ENCODE measurements around the gene CCDC12.
"Not testable (repeated sequence)": the region's sequence is repeated elsewhere in the genome, so short reads cannot be mapped to it uniquely, and the experiment has no call there.

The CCDC12 gene

DNA sequence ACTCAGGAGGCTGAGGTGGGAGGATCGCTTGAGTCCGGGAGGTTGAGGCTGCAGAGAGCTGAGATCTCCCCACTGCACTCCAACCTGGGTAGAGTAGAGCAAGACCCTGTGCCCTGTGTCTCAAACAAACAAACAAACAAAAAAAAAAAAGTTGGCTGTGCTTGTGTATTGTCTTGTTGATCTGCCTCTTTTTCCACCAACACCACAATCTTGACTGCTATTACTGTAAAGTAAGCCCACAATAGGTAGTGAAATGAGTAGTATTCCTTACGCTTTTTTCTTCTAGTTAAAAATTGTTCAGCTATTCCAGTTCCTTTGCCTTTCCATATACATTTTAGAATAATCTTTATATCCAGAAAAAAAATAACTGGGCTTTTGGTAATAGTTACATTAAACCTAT is 63.6 kb downstream of the CCDC12 start:
- Histone ChIP-seq H2BK12ac (ENCODE audit: low read length in 2 of 2) (no peak overlapping the region), H3K27ac (ENCODE audit: low read length, poor library complexity, severe bottlenecking) (no peak overlapping the region)
- 100% methylated on average over 2 of the region's 3 CpGs for WGBS

DNA sequence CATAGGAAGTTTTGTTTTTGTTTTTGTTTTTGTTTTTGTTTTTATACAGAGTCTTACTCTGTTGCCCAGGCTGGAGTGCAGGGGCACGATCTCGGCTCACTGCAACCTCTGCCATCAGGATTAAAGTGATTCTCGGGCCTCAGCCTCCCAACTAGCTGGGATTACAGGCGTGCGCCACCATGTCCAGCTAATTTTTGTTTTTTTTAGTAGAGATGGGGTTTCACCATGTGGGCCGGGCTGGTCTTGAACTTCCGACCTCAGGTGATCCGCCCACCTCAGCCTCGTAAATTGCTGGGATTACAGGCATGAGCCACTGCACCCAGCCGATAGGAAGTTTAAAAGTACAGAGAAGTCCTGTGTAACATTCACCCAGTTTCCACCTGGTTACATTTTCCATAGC is 65.6 kb downstream of the CCDC12 start:
- H4K91ac ChIP-seq (ENCODE audit: low read length); H2AFZ ChIP-seq (ENCODE audit: low read depth, low read length); H3K14ac ChIP-seq (ENCODE audit: low read length in 2 of 2); H2BK12ac ChIP-seq (ENCODE audit: low read length in 2 of 2); H3K23ac ChIP-seq (ENCODE audit: low read length in 2 of 2); DNase-seq; H2BK15ac ChIP-seq (ENCODE audit: low read depth, poor library complexity, severe bottlenecking); H2BK120ac ChIP-seq (ENCODE audit: low read depth, low read length); H3K27ac ChIP-seq (ENCODE audit: low read length, poor library complexity, severe bottlenecking); H3K9me3 ChIP-seq (ENCODE audit: control insufficient read depth, low read length); H4K8ac ChIP-seq (ENCODE audit: low read length); H3K27me3 ChIP-seq (ENCODE audit: control insufficient read depth in 1 of 2, insufficient read depth in 1 of 2, low read length in 2 of 2); H3K9ac ChIP-seq (ENCODE audit: low read length); H2AK5ac ChIP-seq (ENCODE audit: low read length, severe bottlenecking); H3K4me3 ChIP-seq (ENCODE audit: insufficient read depth in 1 of 2, low read depth in 1 of 2, low read length in 2 of 2); H3K18ac ChIP-seq (ENCODE audit: low read depth in 1 of 2, low read length in 2 of 2); H3K36me3 ChIP-seq (ENCODE audit: control insufficient read depth in 1 of 2, insufficient read depth in 2 of 2, low read depth in 1 of 2, low read length in 2 of 2); H3K79me1 ChIP-seq (replicated peaks; ENCODE audit: low read length, poor library complexity, severe bottlenecking); H3K4ac ChIP-seq (ENCODE audit: low read depth in 1 of 2, low read length in 2 of 2); H3K4me2 ChIP-seq (ENCODE audit: low read length, poor library complexity, severe bottlenecking); H2BK5ac ChIP-seq (ENCODE audit: low read depth, low read length, poor library complexity, severe bottlenecking): not testable (repeated sequence)
- peaks cover 18% of the 10 kb centered on the region for H3K4me1 ChIP-seq (ENCODE audit: control insufficient read depth, insufficient read depth, low read depth, low read length)
- WGBS, result 95% methylated on average over 10 of the region's 10 CpGs

More for the DNA sequence above, 63.6 kb downstream of the CCDC12 start:
- peaks cover 9% of the 10 kb centered on the region for H3K9me3 ChIP-seq (ENCODE audit: control insufficient read depth, low read length)
- peaks cover 18% of the 10 kb centered on the region for H3K4me1 ChIP-seq (ENCODE audit: control insufficient read depth, insufficient read depth, low read depth, low read length)
- H3K4me2 ChIP-seq (ENCODE audit: low read length, poor library complexity, severe bottlenecking), result no peak overlapping the region
- DNase-seq, result no peak
- no peak overlapping the region for H3K4me3 ChIP-seq (ENCODE audit: insufficient read depth in 1 of 2, low read depth in 1 of 2, low read length in 2 of 2)
- no peak overlapping the region for H4K91ac ChIP-seq (ENCODE audit: low read length)
- no peak overlapping the region for H2AK5ac ChIP-seq (ENCODE audit: low read length, severe bottlenecking)
- no peak overlapping the region for H3K9ac ChIP-seq (ENCODE audit: low read length)
- H2BK5ac ChIP-seq (ENCODE audit: low read depth, low read length, poor library complexity, severe bottlenecking), result no peak overlapping the region
- no peaks in the 10 kb centered on the region for H3K27me3 ChIP-seq (ENCODE audit: control insufficient read depth in 1 of 2, insufficient read depth in 1 of 2, low read length in 2 of 2)
- peaks cover 6 to 27% of the 10 kb centered on the region in 2 experiments for H3K36me3 ChIP-seq (ENCODE audit: control insufficient read depth in 1 of 2, insufficient read depth in 2 of 2, low read depth in 1 of 2, low read length in 2 of 2)
- no peak overlapping the region for H3K4ac ChIP-seq (ENCODE audit: low read depth in 1 of 2, low read length in 2 of 2)
- no peak overlapping the region for H3K18ac ChIP-seq (ENCODE audit: low read depth in 1 of 2, low read length in 2 of 2)
- H2AFZ ChIP-seq (ENCODE audit: low read depth, low read length), result no peak overlapping the region
- no peak overlapping the region for H3K23ac ChIP-seq (ENCODE audit: low read length in 2 of 2)
- no peak overlapping the region for H4K8ac ChIP-seq (ENCODE audit: low read length)
- H2BK120ac ChIP-seq (ENCODE audit: low read depth, low read length), result no peak overlapping the region
- H3K14ac ChIP-seq (ENCODE audit: low read length in 2 of 2), result no peak overlapping the region
- peaks cover 1% of the 10 kb centered on the region for H3K79me1 ChIP-seq (replicated peaks; ENCODE audit: low read length, poor library complexity, severe bottlenecking)
- H2BK15ac ChIP-seq (ENCODE audit: low read depth, poor library complexity, severe bottlenecking), result no peak overlapping the region

GRCh38 chr3:46910166-46910760 is 66.3 kb downstream of the CCDC12 start:
- Histone ChIP-seq H2AFZ (ENCODE audit: low read depth, low read length) (no peak overlapping the region), H3K14ac (ENCODE audit: low read length in 2 of 2) (peak overlapping the region in 1 of 2 experiments; percentile 7), H2AK5ac (ENCODE audit: low read length, severe bottlenecking) (peak overlapping the region; percentile 46), H3K36me3 (ENCODE audit: control insufficient read depth in 1 of 2, insufficient read depth in 2 of 2, low read depth in 1 of 2, low read length in 2 of 2) (peaks cover 0 to 3% of the 10 kb centered on the region in 2 experiments), H2BK120ac (ENCODE audit: low read depth, low read length) (no peak overlapping the region), H3K4me3 (ENCODE audit: insufficient read depth in 1 of 2, low read depth in 1 of 2, low read length in 2 of 2) (no peak overlapping the region), H4K91ac (ENCODE audit: low read length) (peak overlapping the region; percentile 21), H2BK5ac (ENCODE audit: low read depth, low read length, poor library complexity, severe bottlenecking) (no peak overlapping the region), H3K27ac (ENCODE audit: low read length, poor library complexity, severe bottlenecking) (no peak overlapping the region), H3K27me3 (ENCODE audit: control insufficient read depth in 1 of 2, insufficient read depth in 1 of 2, low read length in 2 of 2) (peaks cover 0 to 11% of the 10 kb centered on the region in 2 experiments), H4K8ac (ENCODE audit: low read length) (no peak overlapping the region), H2BK12ac (ENCODE audit: low read length in 2 of 2) (no peak overlapping the region), H3K4me1 (ENCODE audit: control insufficient read depth, insufficient read depth, low read depth, low read length) (peaks cover 18% of the 10 kb centered on the region), H3K4ac (ENCODE audit: low read depth in 1 of 2, low read length in 2 of 2) (no peak overlapping the region), H3K18ac (ENCODE audit: low read depth in 1 of 2, low read length in 2 of 2) (no peak overlapping the region), H2BK15ac (ENCODE audit: low read depth, poor library complexity, severe bottlenecking) (no peak overlapping the region), H3K4me2 (ENCODE audit: low read length, poor library complexity, severe bottlenecking) (no peak overlapping the region), H3K9me3 (ENCODE audit: control insufficient read depth, low read length) (no peaks in the 10 kb centered on the region), H3K9ac (ENCODE audit: low read length) (peak overlapping the region; percentile 64), H3K79me1 (replicated peaks; ENCODE audit: low read length, poor library complexity, severe bottlenecking) (peaks cover 1% of the 10 kb centered on the region), H3K23ac (ENCODE audit: low read length in 2 of 2) (no peak overlapping the region)
- WGBS, result 95% methylated on average over 6 of the region's 6 CpGs
- no peak for DNase-seq

GRCh38 chr3:46909535-46910161 is 66.9 kb downstream of the CCDC12 start:
- WGBS, result 27% methylated on average over 18 of the region's 18 CpGs
- Histone ChIP-seq H3K4me3 (ENCODE audit: insufficient read depth in 1 of 2, low read depth in 1 of 2, low read length in 2 of 2) (no peak overlapping the region), H2BK5ac (ENCODE audit: low read depth, low read length, poor library complexity, severe bottlenecking) (no peak overlapping the region), H3K79me1 (replicated peaks; ENCODE audit: low read length, poor library complexity, severe bottlenecking) (peaks cover 1% of the 10 kb centered on the region), H2AFZ (ENCODE audit: low read depth, low read length) (no peak overlapping the region), H3K4ac (ENCODE audit: low read depth in 1 of 2, low read length in 2 of 2) (no peak overlapping the region), H2AK5ac (ENCODE audit: low read length, severe bottlenecking) (no peak overlapping the region), H3K27ac (ENCODE audit: low read length, poor library complexity, severe bottlenecking) (no peak overlapping the region), H3K9ac (ENCODE audit: low read length) (peak overlapping the region; percentile 64), H3K23ac (ENCODE audit: low read length in 2 of 2) (no peak overlapping the region), H3K27me3 (ENCODE audit: control insufficient read depth in 1 of 2, insufficient read depth in 1 of 2, low read length in 2 of 2) (peaks cover 0 to 15% of the 10 kb centered on the region in 2 experiments), H3K4me1 (ENCODE audit: control insufficient read depth, insufficient read depth, low read depth, low read length) (peaks cover 18% of the 10 kb centered on the region), H3K4me2 (ENCODE audit: low read length, poor library complexity, severe bottlenecking) (no peak overlapping the region), H4K91ac (ENCODE audit: low read length) (no peak overlapping the region), H3K18ac (ENCODE audit: low read depth in 1 of 2, low read length in 2 of 2) (no peak overlapping the region), H4K8ac (ENCODE audit: low read length) (no peak overlapping the region), H3K9me3 (ENCODE audit: control insufficient read depth, low read length) (no peaks in the 10 kb centered on the region), H2BK15ac (ENCODE audit: low read depth, poor library complexity, severe bottlenecking) (no peak overlapping the region), H3K14ac (ENCODE audit: low read length in 2 of 2) (peak overlapping the region in 1 of 2 experiments; percentile 7), H2BK120ac (ENCODE audit: low read depth, low read length) (no peak overlapping the region), H3K36me3 (ENCODE audit: control insufficient read depth in 1 of 2, insufficient read depth in 2 of 2, low read depth in 1 of 2, low read length in 2 of 2) (no peaks in the 10 kb centered on the region), H2BK12ac (ENCODE audit: low read length in 2 of 2) (no peak overlapping the region)
- DNase-seq, result peak; percentile 88
